GM12878 (cell line): Measurements from ENCODE around the gene FCF1. TPM values are rescaled to one million over a fixed set of nuclear protein-coding genes. Genes with fewer than 3 reads are reported as not detected.

ENCODE experiments used
- ATAC-seq: fragments of 200-7000 bp; cut with Tn5 transposase; 3 replicates; pipeline ENCODE4 v1.9.1; 2020; ENCODE audit warnings: mild to moderate bottlenecking, moderate library complexity
- BruUV-seq: library from RNA; stranded (reverse); fragments of 400-500 nt; replicated peaks from 2 replicates; lab custom pipeline; 2021; lab: Mats Ljungman, UMichigan
- CTCF ChIA-PET: fragments of 300-600 bp; sonication (Branson Sonifier 250); formaldehyde crosslinking; extraction: SDS; loops from one replicate; lab custom pipeline; 2021; ENCODE audit warnings: inconsistent platforms; lab: Yijun Ruan, JAX
- POLR2A ChIA-PET: fragments of 350-600 bp; formaldehyde crosslinking; extraction: SDS; loops from one replicate; lab custom pipeline; 2021; ENCODE audit warnings: inconsistent platforms; lab: Charles Lee
- RAD21 ChIA-PET: fragments of 300-600 bp; sonication (Branson Sonifier 250); formaldehyde crosslinking; loops from one replicate; lab custom pipeline; 2023; ENCODE audit warnings: antibody characterized with exemption; ENCODE audit not compliant: unreplicated experiment; lab: Charles Lee
- SMC1A ChIA-PET: fragments of 300-600 bp; sonication (Branson Sonifier 250); formaldehyde crosslinking; loops from one replicate; lab custom pipeline; 2023; ENCODE audit not compliant: unreplicated experiment, uncharacterized antibody; lab: Charles Lee
- DNase-seq: peaks from one replicate; pipeline ENCODE4 v3.0.0-alpha.2; 2011; ENCODE audit warnings: low read depth, low spot score
- FAIRE-seq: peaks from 3 replicates; lab custom pipeline; 2011; peaks lifted over from hg19 to GRCh38; lab: Jason Lieb, UNC
- H2AFZ ChIP-seq: 2 replicates; pipeline ENCODE4 v1.6.0; 2011; ENCODE audit warnings: low read depth, low read length, control low read depth; ENCODE audit not compliant: control insufficient read depth
- H3K27ac ChIP-seq: 2 replicates; pipeline ENCODE4 v1.5.1; 2011; ENCODE audit warnings: control low read depth; ENCODE audit not compliant: control insufficient read depth, insufficient read depth
- H3K27me3 ChIP-seq, 2 experiments: replicated peaks in 1 of 2; 2 replicates each; pipeline versions ENCODE4 v1.6.0 to v1.6.1; 2011; ENCODE audit warnings: low read length in 1 of 2; ENCODE audit not compliant: control insufficient read depth in 2 of 2, insufficient read depth in 2 of 2
- H3K36me3 ChIP-seq, 2 experiments: 2 replicates each; pipeline ENCODE4 v1.5.1; 2011; ENCODE audit warnings: low read length in 1 of 2; ENCODE audit not compliant: control insufficient read depth in 2 of 2, insufficient read depth in 2 of 2
- H3K4me1 ChIP-seq: 2 replicates; pipeline ENCODE4 v1.6.1; 2011; ENCODE audit warnings: mild to moderate bottlenecking, low read length, moderate library complexity, mixed read lengths; ENCODE audit not compliant: control insufficient read depth, insufficient read depth
- H3K4me2 ChIP-seq: 2 replicates; pipeline ENCODE4 v1.6.0; 2011; ENCODE audit warnings: control low read depth; ENCODE audit not compliant: control insufficient read depth, insufficient read depth
- H3K4me3 ChIP-seq: fragments of 200-600 bp; sonication (generic); 2 replicates; pipeline ENCODE4 v1.5.1; 2016
- H3K79me2 ChIP-seq: 2 replicates; pipeline ENCODE4 v1.6.0; 2011; ENCODE audit warnings: low read length; ENCODE audit not compliant: control insufficient read depth, insufficient read depth
- H3K9ac ChIP-seq: 2 replicates; pipeline ENCODE4 v1.8.0; 2011; ENCODE audit warnings: low read length, control low read depth, mixed read lengths; ENCODE audit not compliant: control insufficient read depth, insufficient read depth
- H3K9me3 ChIP-seq: replicated peaks from 3 replicates; pipeline ENCODE4 v1.5.1; 2011; ENCODE audit warnings: mild to moderate bottlenecking, low read length; ENCODE audit not compliant: control insufficient read depth, insufficient read depth
- H4K20me1 ChIP-seq: 2 replicates; pipeline ENCODE4 v1.6.0; 2011; ENCODE audit not compliant: control insufficient read depth, insufficient read depth
- BMI1 ChIP-seq: fragments of 450-650 bp; IDR thresholded peaks from 2 replicates; pipeline ENCODE4 v1.6.1; 2016; ENCODE audit warnings: mild to moderate bottlenecking, moderate library complexity, borderline replicate concordance
- HSF1 ChIP-seq: fragments of 150-350 bp; IDR thresholded peaks from 2 replicates; pipeline ENCODE4 v1.6.1; 2014; ENCODE audit warnings: mild to moderate bottlenecking, low read depth, low read length
- MTA3 ChIP-seq: IDR thresholded peaks from 2 replicates; pipeline ENCODE4 v1.6.1; 2012; ENCODE audit warnings: low read length, inconsistent platforms, borderline replicate concordance
- MXI1 ChIP-seq: fragments of 150-350 bp; IDR thresholded peaks from 2 replicates; pipeline ENCODE4 v1.6.1; 2011; ENCODE audit warnings: low read depth, mild to moderate bottlenecking, inconsistent platforms, low read length, improper control_type of control experiment
- PBX3 ChIP-seq: IDR thresholded peaks from 2 replicates; pipeline ENCODE4 v1.6.1; 2011; ENCODE audit warnings: mild to moderate bottlenecking, low read depth, low read length, moderate library complexity; ENCODE audit not compliant: insufficient replicate concordance
- POU2F2 ChIP-seq: IDR thresholded peaks from 3 replicates; pipeline ENCODE4 v1.6.1; 2011; ENCODE audit warnings: low read depth, mild to moderate bottlenecking, low read length, borderline replicate concordance
- STAT1 ChIP-seq: fragments of 450-650 bp; conservative IDR thresholded peaks from 2 replicates; pipeline ENCODE4 v1.6.1; 2014; ENCODE audit warnings: antibody characterized with exemption, mild to moderate bottlenecking
- TAF1 ChIP-seq: IDR thresholded peaks from 2 replicates; pipeline ENCODE4 v1.6.1; 2011; ENCODE audit warnings: mild to moderate bottlenecking, low read depth, low read length, borderline replicate concordance
- ZSCAN29 ChIP-seq: fragments of 450-650 bp; IDR thresholded peaks from 2 replicates; pipeline ENCODE4 v1.6.1; 2017; ENCODE audit warnings: mild to moderate bottlenecking, moderate library complexity
- WGBS: methylation state at CpG from one replicate; pipeline ENCODE4 v1.1.6; 2016; ENCODE audit warnings: low lambda C conversion rate; ENCODE audit not compliant: insufficient replicate concordance, insufficient coverage; ENCODE audit errors: missing lambda C conversion rate; 5-methylcytosine and 5-hydroxymethylcytosine counted together
- in situ Hi-C: fragments of 300-500 bp; cut with MboI; formaldehyde crosslinking; loops from 9 replicates; pipeline ENCODE4 v1.14.3; 2018; ENCODE audit warnings: mixed read lengths
- intact Hi-C: fragments of 100-400 bp; cut with micrococcal nuclease; formaldehyde crosslinking; loops from one replicate; pipeline ENCODE4 v1.14.2; 2022; ENCODE audit not compliant: unreplicated experiment
- polyA plus RNA-seq, 11 experiments: library from polyadenylated mRNA; depleted of rRNA in 4 of 11; unstranded in 6 of 11; stranded (reverse) in 5 of 11; fragments of >200 nt; fragmentation: Nextera tagmentation in 4 of 11; fragmentation: Illumina TruSeq in 1 of 11; extraction: Ambion mirVana in 4 of 11; extraction: Trizol in 1 of 11; gene quantifications; 1 replicate in 1 of 11; 2 replicates in 10 of 11; pipeline versions ENCODE4 v1.2.1 to v1.2.3, GENCODE V29; 2011 to 2016; ENCODE audit warnings: inconsistent platforms in 2 of 11, missing spikeins in 2 of 11, low read depth in 1 of 11
- total RNA-seq, 4 experiments: library from RNA; depleted of rRNA in 3 of 4; stranded (reverse); fragments of >200 nt in 3 of 4; fragmentation: Illumina TruSeq in 1 of 4; extraction: Trizol in 1 of 4; gene quantifications; 2 replicates each; pipeline versions ENCODE4 v1.2.1 to v1.2.3, GENCODE V29; 2013 to 2021

The FCF1 gene
- total and polyA plus RNA-seq, 10 of the 15 experiments (the other 5 are each of a cell fraction or from before 2014, with no cell fraction given): 6.2 to 88.7 (median 28.5) TPM

- TF ChIP-seq PBX3 (no peak), MTA3 (no peak)
- TF ChIP-seq, all 136 proteins: peak for 0
Observed at GRCh38 chr14:74667758-74668157, 45.2 kb upstream of the FCF1 start (continued).

GRCh38 chr14:74669256-74669655, 43.7 kb upstream of the FCF1 start:
- no peak for ATAC-seq
- peaks cover 11 to 13% of the 10 kb centered on the region in 2 experiments for H3K36me3 ChIP-seq
- H3K27me3 ChIP-seq: no peaks in the 10 kb centered on the region
- H3K4me3 ChIP-seq: no peak overlapping the region
- SMC1A ChIA-PET: no interaction called here
- RAD21 ChIA-PET: no interaction called here
- no peak overlapping the region for H3K9ac ChIP-seq
- no peak for DNase-seq
- H3K9me3 ChIP-seq: no peaks in the 10 kb centered on the region
- H3K27ac ChIP-seq: no peak overlapping the region
- CTCF ChIA-PET: no interaction called here
- intact Hi-C loops (no loop called here), in situ Hi-C loops (no loop called here)
- H3K4me2 ChIP-seq: no peak overlapping the region
- no peak for FAIRE-seq
- no peaks in the 10 kb centered on the region for H3K4me1 ChIP-seq
- H2AFZ ChIP-seq: no peak overlapping the region
- no peaks in the 10 kb centered on the region for H4K20me1 ChIP-seq
- WGBS: 100% methylated on average over 1 of the region's 1 CpG
- POLR2A ChIA-PET: no interaction called here
- BruUV-seq: no TSS peak
- H3K79me2 ChIP-seq: no peaks in the 10 kb centered on the region
- TF ChIP-seq POU2F2 (no peak), TAF1 (no peak), STAT1 (no peak), MXI1 (no peak), ZSCAN29 (no peak), HSF1 (no peak), BMI1 (no peak)
